ENCODE data around the gene ADGRG3. TPM values are rescaled to one million over a fixed set of nuclear protein-coding genes. Genes with fewer than 3 reads are reported as not detected.

ADGRG3 gene
- total and polyA plus RNA-seq, 10 of the 15 experiments (the other 5 are each of a cell fraction or from before 2014, with no cell fraction given), result 0.10 to 0.11 (median 0.10) TPM; not detected in 7

DNA sequence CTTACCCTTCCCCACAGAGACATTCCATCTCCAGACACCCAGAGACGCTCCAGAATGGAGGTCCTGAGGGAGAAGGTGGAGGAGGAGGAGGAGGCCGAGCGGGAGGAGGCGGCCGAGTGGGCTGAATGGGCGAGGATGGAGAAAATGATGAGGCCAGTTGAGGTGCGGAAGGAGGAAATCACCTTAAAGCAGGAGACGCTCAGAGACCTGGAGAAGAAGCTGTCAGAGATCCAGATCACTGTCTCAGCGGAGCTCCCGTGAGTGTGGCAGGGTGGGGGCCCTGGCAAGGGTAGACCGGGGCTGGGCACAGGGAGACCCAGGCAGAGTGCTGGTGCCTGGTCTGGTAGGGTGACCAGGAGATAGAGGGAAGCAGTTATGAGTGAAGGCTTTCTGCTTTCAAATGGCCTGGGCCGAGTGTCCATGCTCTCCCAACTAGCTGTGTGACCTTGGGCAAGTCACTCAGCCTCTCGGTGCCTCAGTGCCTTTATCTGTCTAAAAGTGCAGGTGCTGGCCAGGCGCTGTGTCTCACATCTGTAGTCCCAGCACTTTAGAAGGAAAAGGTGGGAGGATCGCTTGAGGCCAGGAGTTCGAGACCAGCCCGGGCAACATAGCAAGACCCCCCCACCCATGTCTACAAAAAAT is 29.9 kb downstream of the ADGRG3 start:
- TF ChIP-seq ASH2L (IDR thresholded peaks at IDR 0.05; ENCODE audit: borderline replicate concordance, low read depth), result no peak
- no peak for TF ChIP-seq CHD1 (IDR thresholded peaks at IDR 0.05; ENCODE audit: low read depth, low read length)
- no peak for TF ChIP-seq WRNIP1 (IDR thresholded peaks at IDR 0.05; ENCODE audit: borderline replicate concordance, low read depth, low read length)
- TF ChIP-seq, protein P1, sequence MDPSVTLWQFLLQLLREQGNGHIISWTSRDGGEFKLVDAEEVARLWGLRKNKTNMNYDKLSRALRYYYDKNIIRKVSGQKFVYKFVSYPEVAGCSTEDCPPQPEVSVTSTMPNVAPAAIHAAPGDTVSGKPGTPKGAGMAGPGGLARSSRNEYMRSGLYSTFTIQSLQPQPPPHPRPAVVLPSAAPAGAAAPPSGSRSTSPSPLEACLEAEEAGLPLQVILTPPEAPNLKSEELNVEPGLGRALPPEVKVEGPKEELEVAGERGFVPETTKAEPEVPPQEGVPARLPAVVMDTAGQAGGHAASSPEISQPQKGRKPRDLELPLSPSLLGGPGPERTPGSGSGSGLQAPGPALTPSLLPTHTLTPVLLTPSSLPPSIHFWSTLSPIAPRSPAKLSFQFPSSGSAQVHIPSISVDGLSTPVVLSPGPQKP (IDR thresholded peaks at IDR 0.05; ENCODE audit: low read depth, low read length), result no peak
- CTCF ChIA-PET, result interaction anchor here (0.5 to 0.6 kb wide), 2 partner anchors 15 to 26 kb away, joined by 3 to 4 read pairs; no protein-coding TSS in a partner anchor
- RAD21 ChIA-PET (ENCODE audit: unreplicated experiment), result no interaction called here

DNA sequence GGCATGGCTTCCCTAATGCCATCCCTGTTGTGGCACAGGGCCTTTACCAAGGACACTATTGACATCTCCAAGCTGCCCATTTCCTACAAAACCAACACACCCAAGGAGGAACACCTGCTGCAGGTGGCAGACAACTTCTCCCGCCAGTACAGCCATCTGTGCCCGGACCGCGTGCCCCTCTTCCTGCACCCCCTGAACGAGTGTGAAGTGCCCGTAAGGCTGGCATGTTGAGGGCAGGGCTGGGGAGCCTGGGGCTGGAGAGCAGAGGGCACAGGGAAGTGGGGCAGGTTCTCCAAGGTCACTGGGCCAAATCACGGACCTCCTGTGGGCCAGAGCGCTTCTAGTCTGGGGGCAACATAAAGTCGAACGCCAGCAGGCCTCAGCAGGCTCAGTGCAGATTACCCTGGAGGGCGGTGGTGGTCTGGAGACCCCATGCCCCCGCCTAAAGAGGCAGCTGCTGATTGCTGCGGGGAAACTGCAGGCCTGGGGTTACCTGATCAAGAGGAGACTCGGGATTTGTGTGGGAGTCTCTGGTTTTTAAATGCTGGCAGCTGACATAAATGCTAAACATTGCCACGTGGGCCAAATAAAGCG is 30.8 kb downstream of the ADGRG3 start:
- 20% methylated on average over 16 of the region's 16 CpGs for WGBS (ENCODE audit: insufficient coverage, insufficient replicate concordance, low lambda C conversion rate, missing lambda C conversion rate)
- H3K9me3 ChIP-seq (replicated peaks; ENCODE audit: control insufficient read depth, insufficient read depth, low read length), result no peaks in the 10 kb centered on the region
- H3K79me2 ChIP-seq (ENCODE audit: control insufficient read depth, insufficient read depth, low read length), result no peaks in the 10 kb centered on the region
- intact Hi-C loops (cut with micrococcal nuclease; ENCODE audit: unreplicated experiment) (no loop called here), in situ Hi-C loops (cut with MboI) (no loop called here)
- DNase-seq (ENCODE audit: low read depth, low spot score) (no peak), ATAC-seq (no peak), FAIRE-seq (no peak)
- SMC1A ChIA-PET (ENCODE audit: uncharacterized antibody, unreplicated experiment), result interaction anchor here (0.9 kb wide), 1 partner anchor 9 kb away, joined by 3 read pairs; no protein-coding TSS in a partner anchor
- BruUV-seq (replicated peaks), result no TSS peak
- H3K4me2 ChIP-seq (ENCODE audit: control insufficient read depth, insufficient read depth), result no peak overlapping the region
- H2AFZ ChIP-seq (ENCODE audit: control insufficient read depth, low read depth, low read length), result no peak overlapping the region
- H4K20me1 ChIP-seq (ENCODE audit: control insufficient read depth, insufficient read depth), result no peaks in the 10 kb centered on the region
- H3K27me3 ChIP-seq (replicated peaks in 1 of 2; ENCODE audit: control insufficient read depth in 2 of 2, insufficient read depth in 2 of 2, low read length in 1 of 2), result no peaks in the 10 kb centered on the region; a peak in 1 of 4 replicates
- no peaks in the 10 kb centered on the region for H3K36me3 ChIP-seq (ENCODE audit: control insufficient read depth in 2 of 2, insufficient read depth in 2 of 2, low read length in 1 of 2)
- H3K9ac ChIP-seq (ENCODE audit: control insufficient read depth, insufficient read depth, low read length), result no peak overlapping the region
- no peaks in the 10 kb centered on the region for H3K4me1 ChIP-seq (ENCODE audit: control insufficient read depth, insufficient read depth, low read length)
- POLR2A ChIA-PET, result no interaction called here
- CTCF ChIA-PET, result interaction anchor here (0.5 kb wide), 1 partner anchor 16 kb away, joined by 3 read pairs; no protein-coding TSS in a partner anchor
- H3K4me3 ChIP-seq, result no peak overlapping the region
- RAD21 ChIA-PET (ENCODE audit: unreplicated experiment), result no interaction called here
- H3K27ac ChIP-seq (ENCODE audit: control insufficient read depth, insufficient read depth), result no peak overlapping the region
- TF ChIP-seq NBN (IDR thresholded peaks at IDR 0.05) (no peak), CREM (IDR thresholded peaks at IDR 0.05; ENCODE audit: low read depth) (no peak), IKZF1 (conservative IDR thresholded peaks at IDR 0.05) (no peak)
- TF ChIP-seq, protein P2, sequence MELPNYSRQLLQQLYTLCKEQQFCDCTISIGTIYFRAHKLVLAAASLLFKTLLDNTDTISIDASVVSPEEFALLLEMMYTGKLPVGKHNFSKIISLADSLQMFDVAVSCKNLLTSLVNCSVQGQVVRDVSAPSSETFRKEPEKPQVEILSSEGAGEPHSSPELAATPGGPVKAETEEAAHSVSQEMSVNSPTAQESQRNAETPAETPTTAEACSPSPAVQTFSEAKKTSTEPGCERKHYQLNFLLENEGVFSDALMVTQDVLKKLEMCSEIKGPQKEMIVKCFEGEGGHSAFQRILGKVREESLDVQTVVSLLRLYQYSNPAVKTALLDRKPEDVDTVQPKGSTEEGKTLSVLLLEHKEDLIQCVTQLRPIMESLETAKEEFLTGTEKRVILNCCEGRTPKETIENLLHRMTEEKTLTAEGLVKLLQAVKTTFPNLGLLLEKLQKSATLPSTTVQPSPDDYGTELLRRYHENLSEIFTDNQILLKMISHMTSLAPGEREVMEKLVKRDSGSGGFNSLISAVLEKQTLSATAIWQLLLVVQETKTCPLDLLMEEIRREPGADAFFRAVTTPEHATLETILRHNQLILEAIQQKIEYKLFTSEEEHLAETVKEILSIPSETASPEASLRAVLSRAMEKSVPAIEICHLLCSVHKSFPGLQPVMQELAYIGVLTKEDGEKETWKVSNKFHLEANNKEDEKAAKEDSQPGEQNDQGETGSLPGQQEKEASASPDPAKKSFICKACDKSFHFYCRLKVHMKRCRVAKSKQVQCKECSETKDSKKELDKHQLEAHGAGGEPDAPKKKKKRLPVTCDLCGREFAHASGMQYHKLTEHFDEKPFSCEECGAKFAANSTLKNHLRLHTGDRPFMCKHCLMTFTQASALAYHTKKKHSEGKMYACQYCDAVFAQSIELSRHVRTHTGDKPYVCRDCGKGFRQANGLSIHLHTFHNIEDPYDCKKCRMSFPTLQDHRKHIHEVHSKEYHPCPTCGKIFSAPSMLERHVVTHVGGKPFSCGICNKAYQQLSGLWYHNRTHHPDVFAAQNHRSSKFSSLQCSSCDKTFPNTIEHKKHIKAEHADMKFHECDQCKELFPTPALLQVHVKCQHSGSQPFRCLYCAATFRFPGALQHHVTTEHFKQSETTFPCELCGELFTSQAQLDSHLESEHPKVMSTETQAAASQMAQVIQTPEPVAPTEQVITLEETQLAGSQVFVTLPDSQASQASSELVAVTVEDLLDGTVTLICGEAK (IDR thresholded peaks at IDR 0.05; ENCODE audit: borderline replicate concordance), result no peak

More for the DNA sequence above, 29.9 kb downstream of the ADGRG3 start:
- in situ Hi-C loops (cut with MboI), result no loop called here
- H3K4me2 ChIP-seq (ENCODE audit: control insufficient read depth, insufficient read depth), result no peak overlapping the region
- H3K27ac ChIP-seq (ENCODE audit: control insufficient read depth, insufficient read depth), result no peak overlapping the region
- ATAC-seq (no peak), FAIRE-seq (no peak), DNase-seq (ENCODE audit: low read depth, low spot score) (no peak)
- H3K79me2 ChIP-seq (ENCODE audit: control insufficient read depth, insufficient read depth, low read length), result no peaks in the 10 kb centered on the region
- SMC1A ChIA-PET (ENCODE audit: uncharacterized antibody, unreplicated experiment), result no interaction called here
- WGBS (ENCODE audit: insufficient coverage, insufficient replicate concordance, low lambda C conversion rate, missing lambda C conversion rate), result 54% methylated on average over 17 of the region's 17 CpGs
- H3K36me3 ChIP-seq (ENCODE audit: control insufficient read depth in 2 of 2, insufficient read depth in 2 of 2, low read length in 1 of 2), result no peaks in the 10 kb centered on the region
- intact Hi-C loops (cut with micrococcal nuclease; ENCODE audit: unreplicated experiment), result no loop called here
- no peaks in the 10 kb centered on the region for H4K20me1 ChIP-seq (ENCODE audit: control insufficient read depth, insufficient read depth)
- H3K27me3 ChIP-seq (replicated peaks in 1 of 2; ENCODE audit: control insufficient read depth in 2 of 2, insufficient read depth in 2 of 2, low read length in 1 of 2), result no peaks in the 10 kb centered on the region; a peak in 1 of 4 replicates
- POLR2A ChIA-PET, result no interaction called here
- no peak overlapping the region for H3K9ac ChIP-seq (ENCODE audit: control insufficient read depth, insufficient read depth, low read length)
- H3K9me3 ChIP-seq (replicated peaks; ENCODE audit: control insufficient read depth, insufficient read depth, low read length), result no peaks in the 10 kb centered on the region
- H3K4me3 ChIP-seq, result no peak overlapping the region
- H2AFZ ChIP-seq (ENCODE audit: control insufficient read depth, low read depth, low read length), result no peak overlapping the region
- no peaks in the 10 kb centered on the region for H3K4me1 ChIP-seq (ENCODE audit: control insufficient read depth, insufficient read depth, low read length)
- no TSS peak for BruUV-seq (replicated peaks)
